GM12864 (cell line): Measurements from ENCODE around the gene RGSL1.
A peak's percentile ranks its signal among the peaks of the same experiment; 100 is the strongest.

Experiments
- DNase-seq: peaks from one replicate; pipeline ENCODE4 v3.0.0-alpha.2; 2011; ENCODE audit warnings: low read depth
- H3K4me3 ChIP-seq: 2 replicates; pipeline ENCODE4 v1.5.1; 2011; ENCODE audit warnings: mild to moderate bottlenecking, low read depth, low read length, control low read depth
- TF ChIP-seq, protein P1 (sequence below): IDR thresholded peaks from 2 replicates; pipeline ENCODE4 v1.5.1; 2011; ENCODE audit warnings: low read depth, mild to moderate bottlenecking, moderate library complexity, low read length, control low read depth, inconsistent platforms; ENCODE audit errors: missing control alignments

RGSL1 gene

DNA sequence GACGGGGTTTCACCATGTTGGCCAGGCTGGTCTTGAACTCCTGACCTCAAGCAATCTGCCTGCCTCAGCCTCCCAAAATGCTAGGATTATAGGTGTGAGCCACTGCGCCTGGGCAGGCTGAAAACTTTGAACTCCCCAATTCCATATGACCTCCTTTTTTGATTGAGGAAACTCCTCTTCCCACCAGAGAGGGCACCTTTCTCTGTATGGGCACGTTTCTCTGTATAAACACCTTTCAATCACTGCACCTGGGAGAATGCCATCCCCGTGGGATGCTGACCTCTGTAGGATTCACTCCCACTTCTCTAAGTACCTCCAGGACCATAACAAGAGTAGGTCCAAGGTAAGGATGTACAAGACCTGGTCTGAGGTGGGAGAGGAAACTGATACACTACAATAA, 39.8 kb upstream of the RGSL1 start:
- no peak overlapping the region for H3K4me3 ChIP-seq
- TF ChIP-seq, protein P1, sequence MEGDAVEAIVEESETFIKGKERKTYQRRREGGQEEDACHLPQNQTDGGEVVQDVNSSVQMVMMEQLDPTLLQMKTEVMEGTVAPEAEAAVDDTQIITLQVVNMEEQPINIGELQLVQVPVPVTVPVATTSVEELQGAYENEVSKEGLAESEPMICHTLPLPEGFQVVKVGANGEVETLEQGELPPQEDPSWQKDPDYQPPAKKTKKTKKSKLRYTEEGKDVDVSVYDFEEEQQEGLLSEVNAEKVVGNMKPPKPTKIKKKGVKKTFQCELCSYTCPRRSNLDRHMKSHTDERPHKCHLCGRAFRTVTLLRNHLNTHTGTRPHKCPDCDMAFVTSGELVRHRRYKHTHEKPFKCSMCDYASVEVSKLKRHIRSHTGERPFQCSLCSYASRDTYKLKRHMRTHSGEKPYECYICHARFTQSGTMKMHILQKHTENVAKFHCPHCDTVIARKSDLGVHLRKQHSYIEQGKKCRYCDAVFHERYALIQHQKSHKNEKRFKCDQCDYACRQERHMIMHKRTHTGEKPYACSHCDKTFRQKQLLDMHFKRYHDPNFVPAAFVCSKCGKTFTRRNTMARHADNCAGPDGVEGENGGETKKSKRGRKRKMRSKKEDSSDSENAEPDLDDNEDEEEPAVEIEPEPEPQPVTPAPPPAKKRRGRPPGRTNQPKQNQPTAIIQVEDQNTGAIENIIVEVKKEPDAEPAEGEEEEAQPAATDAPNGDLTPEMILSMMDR: no peak
- DNase-seq: no peak

DNA sequence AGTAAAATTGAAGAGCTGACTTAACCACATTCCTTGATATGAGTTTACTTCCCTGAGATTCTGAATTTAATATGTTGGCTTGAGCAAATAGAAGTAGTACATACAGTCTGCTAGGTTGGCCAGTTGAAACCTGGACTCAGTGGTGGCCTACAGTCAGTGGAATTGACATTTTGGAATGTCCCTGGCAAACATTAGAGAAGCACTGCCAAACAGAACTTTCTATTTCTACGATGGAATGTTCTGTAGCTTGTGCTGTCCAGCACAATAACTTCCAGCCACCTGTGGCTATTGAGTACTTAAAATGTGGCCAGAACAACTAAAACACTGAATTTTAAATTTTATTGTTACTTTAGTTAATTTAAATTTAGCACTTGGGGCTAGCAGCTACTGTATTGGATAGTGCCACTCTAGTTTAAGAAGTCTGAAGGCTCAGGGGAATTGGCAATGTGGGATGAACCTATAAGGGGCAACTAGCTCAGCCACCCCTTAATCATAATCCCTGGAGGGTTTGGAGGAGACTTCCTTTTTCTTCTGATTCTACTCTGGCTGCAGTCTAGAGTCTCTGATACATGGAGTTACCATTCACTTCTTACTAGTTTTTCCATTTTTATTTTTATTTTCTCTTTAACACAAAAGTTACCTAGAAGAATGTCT, 39.2 kb upstream of the RGSL1 start:
- TF ChIP-seq, protein P1: no peak
- DNase-seq: no peak
- H3K4me3 ChIP-seq: no peak overlapping the region

DNA sequence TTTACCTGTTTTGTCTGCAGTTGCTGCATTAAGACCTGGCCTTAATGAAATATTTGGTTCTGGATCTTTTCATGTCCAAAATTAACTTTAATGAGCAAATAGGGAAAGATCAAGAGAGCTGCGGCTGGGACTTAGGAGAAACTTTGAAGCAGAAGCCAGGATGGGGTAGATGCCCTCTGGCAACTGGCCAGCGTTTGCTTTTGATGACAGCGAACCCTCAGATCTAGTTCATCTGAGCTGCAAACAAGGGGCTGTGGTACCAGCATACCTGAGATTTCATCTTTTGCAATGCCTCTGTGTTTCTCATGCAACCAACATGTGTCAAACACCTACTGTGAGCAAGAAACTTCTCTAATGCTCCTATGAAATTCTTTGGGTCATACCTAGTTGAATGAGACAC, 36.5 kb upstream of the RGSL1 start:
- no peak for DNase-seq
- TF ChIP-seq, protein P1: no peak
- H3K4me3 ChIP-seq: no peak overlapping the region

DNA sequence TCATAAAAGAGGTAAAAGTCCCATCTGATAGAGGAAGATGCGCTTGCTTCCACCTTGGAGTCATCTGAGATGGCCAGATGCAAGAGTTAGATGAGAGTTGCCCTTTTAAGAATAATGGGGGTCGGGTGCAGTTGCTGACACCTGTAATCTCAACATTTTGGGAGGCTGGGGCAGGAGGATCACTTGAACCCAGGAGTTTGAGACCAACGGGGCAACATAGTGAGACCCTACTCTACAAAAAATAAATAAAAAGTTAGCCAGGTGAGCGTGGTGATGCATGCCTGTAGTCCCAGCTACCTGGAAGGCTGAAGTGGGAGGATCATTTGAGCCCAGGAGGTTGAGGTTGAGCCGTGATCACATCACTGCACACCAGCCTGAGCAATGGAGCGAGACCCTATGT, 36.0 kb upstream of the RGSL1 start:
- H3K4me3 ChIP-seq: no peak overlapping the region
- DNase-seq: no peak
- TF ChIP-seq, protein P1: no peak

DNA sequence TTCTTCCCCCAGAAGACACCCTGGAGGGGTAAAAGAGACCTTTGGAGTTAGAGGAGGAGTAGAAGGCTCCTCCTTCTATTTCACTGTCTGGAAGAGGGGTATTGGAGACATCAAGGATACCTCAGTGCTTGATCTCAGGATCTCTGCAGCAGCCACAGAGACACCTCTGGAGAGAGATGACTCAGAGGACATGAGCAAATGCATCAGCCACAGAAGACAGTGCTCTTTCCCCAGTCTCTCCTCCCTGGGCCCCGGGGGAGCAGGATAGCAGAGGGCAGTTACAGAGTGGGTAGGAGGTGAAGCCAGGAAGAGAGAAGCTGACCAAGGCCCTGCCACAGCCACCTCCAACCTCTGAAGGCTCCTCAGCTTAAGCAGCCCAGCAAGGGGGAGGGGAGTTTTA, 34.2 kb upstream of the RGSL1 start:
- H3K4me3 ChIP-seq: no peak overlapping the region
- TF ChIP-seq, protein P1: no peak
- DNase-seq: no peak

DNA sequence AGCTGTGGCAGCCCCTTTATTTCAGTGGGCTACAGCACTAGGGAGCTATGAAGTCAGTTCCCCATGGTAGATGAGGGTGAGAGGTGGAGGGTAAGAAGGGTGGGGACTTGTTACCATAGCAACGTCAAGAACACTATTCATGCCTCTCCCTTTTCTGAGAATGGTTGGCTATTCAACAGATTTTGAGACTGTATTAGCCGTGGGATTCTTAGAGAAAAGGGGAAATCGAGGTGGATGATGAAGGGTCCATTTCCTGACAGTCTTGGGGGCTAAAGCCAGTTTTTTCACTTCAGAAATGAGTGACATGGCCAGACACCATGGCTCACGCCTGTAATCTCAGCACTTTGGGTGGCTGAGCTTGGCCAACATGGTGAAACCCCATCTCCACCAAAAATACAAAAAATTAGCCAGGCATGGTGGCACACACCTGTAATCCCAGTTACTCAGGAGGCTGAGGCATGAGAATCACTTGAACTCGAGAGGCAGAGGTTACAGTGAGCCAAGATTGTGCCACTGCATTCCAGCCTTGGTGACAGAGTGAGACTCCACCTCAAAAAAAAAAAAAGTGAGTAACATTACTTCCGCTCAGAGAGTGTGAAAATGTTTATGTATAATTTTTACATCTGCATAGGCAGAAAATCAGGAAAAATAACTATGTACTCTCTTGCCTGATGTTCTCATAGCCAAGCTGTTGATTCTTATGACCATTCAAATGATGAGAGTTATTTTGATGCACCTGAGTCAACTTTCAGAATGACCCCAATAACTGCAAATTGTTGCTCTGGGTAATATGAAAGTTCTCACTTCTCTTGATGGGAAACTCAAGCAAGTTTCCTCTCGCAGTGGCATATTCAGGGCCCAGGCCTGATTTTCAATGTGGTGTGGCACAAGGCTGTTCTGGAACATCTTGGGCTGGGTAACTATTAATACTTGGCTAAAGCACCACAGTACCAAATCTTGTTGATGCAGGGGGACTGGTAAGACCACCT, 23.2 kb upstream of the RGSL1 start:
- H3K4me3 ChIP-seq: no peak overlapping the region
- TF ChIP-seq, protein P1: no peak

DNA sequence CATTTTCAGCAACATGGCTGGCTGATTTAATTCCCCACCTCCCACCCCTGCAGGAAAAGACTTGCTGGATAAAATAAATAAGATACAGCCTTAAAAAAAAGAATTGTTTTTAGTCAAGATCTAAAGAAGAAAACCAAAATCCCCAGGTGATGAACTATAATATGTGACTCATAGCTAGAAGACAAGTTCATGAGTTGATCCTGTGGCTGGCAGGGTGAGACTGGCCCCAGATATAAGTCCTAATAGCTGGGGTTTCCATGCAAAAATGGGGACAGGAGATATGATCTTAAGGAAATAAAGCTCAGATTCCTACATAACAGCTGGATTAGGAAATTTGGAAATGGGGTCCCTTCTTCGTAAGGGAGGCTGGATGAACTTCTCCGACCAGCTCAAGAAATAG, 21.9 kb upstream of the RGSL1 start:
- no peak overlapping the region; the same call in 1 of the 2 replicates for H3K4me3 ChIP-seq
- TF ChIP-seq, protein P1: no peak
- DNase-seq: peak; percentile 36

More for the DNA sequence above, 23.2 kb upstream of the RGSL1 start:
- peak; percentile 80 for DNase-seq
